AG09309 (cell line): ENCODE measurements around the gene CLSTN1.

Experiments used
- DNase-seq: peaks from one replicate; pipeline ENCODE4 v3.0.0-alpha.2; 2010; ENCODE audit warnings: low read depth
- H3K4me3 ChIP-seq: 2 replicates; pipeline ENCODE4 v1.5.1; 2011; ENCODE audit warnings: mild to moderate bottlenecking, low read depth, low read length, moderate library complexity; ENCODE audit not compliant: control insufficient read depth
- CTCF ChIP-seq: IDR thresholded peaks from 2 replicates; pipeline ENCODE4 v1.5.1; 2011; ENCODE audit warnings: mild to moderate bottlenecking, low read depth, low read length, inconsistent platforms; ENCODE audit not compliant: insufficient read depth, control insufficient read depth; ENCODE audit errors: missing control alignments

CLSTN1 gene

DNA sequence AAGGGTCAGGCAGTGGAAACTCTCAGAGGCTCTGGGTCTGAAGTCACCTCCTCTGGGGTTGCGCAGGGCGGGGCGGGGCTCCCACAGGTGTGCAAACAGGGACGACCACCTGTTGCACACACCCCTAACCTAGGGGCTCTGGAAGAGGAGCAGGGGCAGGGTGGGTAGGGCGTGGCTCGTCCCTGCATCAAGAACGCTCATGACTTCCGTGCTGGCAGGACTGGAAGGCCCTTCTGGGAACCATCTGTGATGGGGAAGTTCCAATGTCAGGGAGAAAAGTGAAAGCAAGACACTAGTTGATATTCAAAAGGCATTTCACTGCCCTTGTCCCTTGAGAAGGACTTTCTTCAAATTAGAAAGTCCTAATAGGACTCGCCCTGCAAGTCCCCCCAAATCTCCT is 22.1 kb upstream of the CLSTN1 start:
- no peak for DNase-seq
- no peak overlapping the region for H3K4me3 ChIP-seq
- no peak for TF ChIP-seq CTCF

- H3K4me3 ChIP-seq, result no peak overlapping the region
- no peak for TF ChIP-seq CTCF
- DNase-seq, result no peak
Measured at GRCh38 chr1:9844756-9845155, 21.0 kb upstream of the CLSTN1 start.

GRCh38 chr1:9844106-9844505 is 20.3 kb upstream of the CLSTN1 start:
- no peak for TF ChIP-seq CTCF
- no peak for DNase-seq
- no peak overlapping the region for H3K4me3 ChIP-seq

- DNase-seq, result no peak
- TF ChIP-seq CTCF, result no peak
- no peak overlapping the region for H3K4me3 ChIP-seq
Measured at GRCh38 chr1:9843576-9843945, 19.8 kb upstream of the CLSTN1 start.

GRCh38 chr1:9842781-9843575 is 19.2 kb upstream of the CLSTN1 start:
- TF ChIP-seq CTCF, result no peak
- DNase-seq, result no peak
- no peak overlapping the region for H3K4me3 ChIP-seq

DNA sequence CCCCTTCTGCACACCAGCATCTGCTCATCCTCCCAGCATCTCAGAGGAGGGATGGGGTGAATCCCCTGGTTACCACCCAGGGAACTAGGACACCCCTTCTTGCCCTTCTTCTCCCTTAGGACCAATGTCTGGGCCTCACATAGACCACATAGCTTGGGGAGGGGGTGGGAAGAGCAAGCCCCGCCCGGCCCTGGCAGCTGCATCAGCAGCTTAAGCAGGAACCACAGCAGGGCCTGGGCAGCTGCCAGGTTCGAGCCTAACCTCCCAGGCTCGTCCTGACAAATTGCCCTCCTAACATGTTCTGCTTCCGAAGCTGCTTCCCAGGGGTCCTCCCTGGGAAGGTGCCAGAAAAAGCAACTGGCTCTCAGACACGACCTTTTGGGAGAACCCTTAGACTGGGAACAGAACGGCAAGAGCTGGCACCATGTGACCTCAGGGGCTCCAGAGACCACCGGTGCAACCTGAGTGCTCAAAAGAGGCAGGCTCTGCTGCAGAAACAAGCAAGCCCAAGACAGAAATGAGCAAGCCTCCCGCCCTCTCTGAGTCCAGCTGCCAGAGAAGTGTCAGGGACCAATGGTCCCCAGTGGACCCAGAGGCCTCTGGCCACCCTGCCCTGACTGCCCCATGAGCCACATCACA is 18.4 kb upstream of the CLSTN1 start:
- TF ChIP-seq CTCF, result no peak
- no peak overlapping the region for H3K4me3 ChIP-seq

More for the DNA sequence above, 18.4 kb upstream of the CLSTN1 start:
- DNase-seq, result no peak
